HepG2 (cell line): ENCODE results near the gene F7. TPM values are rescaled to one million over a fixed set of nuclear protein-coding genes. Genes with fewer than 3 reads are reported as not detected.

Experiments
- ELF1 ChIP-seq: sonication (generic); formaldehyde crosslinking; IDR thresholded peaks from 2 replicates; pipeline ENCODE4 v1.4.0; 2020; ENCODE audit warnings: missing genetic modification reagents
- GZF1 ChIP-seq: sonication (generic); formaldehyde crosslinking; IDR thresholded peaks from 2 replicates; pipeline ENCODE4 v1.5.1; 2020; ENCODE audit warnings: mild to moderate bottlenecking, missing genetic modification reagents
- HOMEZ ChIP-seq: IDR thresholded peaks from 2 replicates; pipeline ENCODE4 v1.6.1; 2016; ENCODE audit warnings: low read depth
- HOXA9 ChIP-seq: sonication (generic); formaldehyde crosslinking; IDR thresholded peaks from 2 replicates; pipeline ENCODE4 v1.8.1; 2022; ENCODE audit warnings: missing genetic modification reagents, mild to moderate bottlenecking, moderate library complexity, borderline replicate concordance
- ISL2 ChIP-seq: sonication (generic); formaldehyde crosslinking; IDR thresholded peaks from 2 replicates; pipeline ENCODE4 v1.5.0; 2020; ENCODE audit warnings: missing genetic modification reagents
- KDM1A ChIP-seq: IDR thresholded peaks from 2 replicates; pipeline ENCODE4 v1.6.1; 2016; ENCODE audit warnings: missing compliant biosample characterization
- MED13 ChIP-seq: sonication (generic); formaldehyde crosslinking; IDR thresholded peaks from 2 replicates; pipeline ENCODE4 v1.5.0; 2020; ENCODE audit warnings: missing genetic modification reagents
- MEIS2 ChIP-seq: sonication (generic); formaldehyde crosslinking; IDR thresholded peaks from 2 replicates; pipeline ENCODE4 v1.9.0; 2021; ENCODE audit warnings: mild to moderate bottlenecking, missing genetic modification reagents
- NFKB2 ChIP-seq: sonication (generic); formaldehyde crosslinking; IDR thresholded peaks from 2 replicates; pipeline ENCODE4 v1.4.0; 2020; ENCODE audit warnings: missing genetic modification reagents, borderline replicate concordance
- NFYB ChIP-seq: sonication (generic); formaldehyde crosslinking; IDR thresholded peaks from 2 replicates; pipeline ENCODE4 v1.4.0; 2020; ENCODE audit warnings: missing genetic modification reagents
- PAXIP1 ChIP-seq: sonication (generic); formaldehyde crosslinking; conservative IDR thresholded peaks from 2 replicates; pipeline ENCODE4 v1.4.0; 2020; ENCODE audit warnings: mild to moderate bottlenecking, missing genetic modification reagents, moderate library complexity
- SIN3A ChIP-seq: IDR thresholded peaks from 2 replicates; pipeline ENCODE4 v1.6.1; 2011; ENCODE audit warnings: low read depth, mild to moderate bottlenecking, control low read depth, low read length, borderline replicate concordance
- SOX5 ChIP-seq: IDR thresholded peaks from 2 replicates; pipeline ENCODE4 v1.6.1; 2016; ENCODE audit warnings: borderline replicate concordance
- TIGD3 ChIP-seq: sonication (generic); formaldehyde crosslinking; IDR thresholded peaks from 2 replicates; pipeline ENCODE4 v1.5.1; 2020; ENCODE audit warnings: mild to moderate bottlenecking, missing genetic modification reagents, borderline replicate concordance
- ZBTB26 ChIP-seq: IDR thresholded peaks from 2 replicates; pipeline ENCODE4 v1.6.1; 2016; ENCODE audit warnings: missing compliant biosample characterization, missing genetic modification reagents, borderline replicate concordance
- ZC3H4 ChIP-seq: sonication (generic); formaldehyde crosslinking; IDR thresholded peaks from 2 replicates; pipeline ENCODE4 v1.4.0; 2020; ENCODE audit warnings: missing genetic modification reagents, borderline replicate concordance
- ZNF160 ChIP-seq: sonication (generic); formaldehyde crosslinking; IDR thresholded peaks from 2 replicates; pipeline ENCODE4 v1.8.0; 2022; ENCODE audit warnings: mild to moderate bottlenecking, inconsistent platforms, missing genetic modification reagents
- ZNF256 ChIP-seq: sonication (generic); formaldehyde crosslinking; conservative IDR thresholded peaks from 2 replicates; pipeline ENCODE4 v1.4.0; 2020; ENCODE audit warnings: missing genetic modification reagents
- ZNF263 ChIP-seq: sonication (generic); formaldehyde crosslinking; IDR thresholded peaks from 2 replicates; pipeline ENCODE4 v1.4.0; 2020; ENCODE audit warnings: missing genetic modification reagents
- ZNF484 ChIP-seq: sonication (generic); formaldehyde crosslinking; IDR thresholded peaks from 2 replicates; pipeline ENCODE4 v1.5.1; 2020; ENCODE audit warnings: mild to moderate bottlenecking, low read depth, missing genetic modification reagents, borderline replicate concordance
- ZNF558 ChIP-seq: sonication (generic); formaldehyde crosslinking; IDR thresholded peaks from 2 replicates; pipeline ENCODE4 v1.9.0; 2022; ENCODE audit warnings: mild to moderate bottlenecking, missing genetic modification reagents, borderline replicate concordance
- ZNF580 ChIP-seq: IDR thresholded peaks from 2 replicates; pipeline ENCODE4 v1.6.1; 2016; ENCODE audit warnings: low read depth, borderline replicate concordance
- ZNF605 ChIP-seq: sonication (generic); formaldehyde crosslinking; IDR thresholded peaks from 2 replicates; pipeline ENCODE4 v1.8.0; 2022; ENCODE audit warnings: mild to moderate bottlenecking, missing genetic modification reagents
- polyA plus RNA-seq, 8 experiments: library from polyadenylated mRNA; depleted of rRNA in 3 of 8; stranded (reverse) in 7 of 8; unstranded in 1 of 8; fragments of >200 nt; fragmentation: Illumina TruSeq in 4 of 8; extraction: Trizol in 4 of 8; gene quantifications; 2 replicates each; pipeline versions ENCODE4 v1.2.1 to v1.2.3, GENCODE V29; 2011 to 2016; ENCODE audit warnings: low read depth in 4 of 8, missing spikeins in 1 of 8, mixed read lengths in 1 of 8; ENCODE audit not compliant: insufficient read depth in 1 of 8
- total RNA-seq, 5 experiments: library from RNA; depleted of rRNA; stranded (reverse); fragments of >200 nt; fragmentation: Illumina TruSeq; extraction: Trizol; gene quantifications; 2 replicates each; pipeline ENCODE4 v1.2.3, GENCODE V29; 2016; ENCODE audit warnings: low read depth in 1 of 5

Gene F7
- total and polyA plus RNA-seq, 2 of the 13 experiments (the other 11 are each of a cell fraction or from before 2014, with no cell fraction given), result 12.6 to 26.5 TPM

GRCh38 chr13:113138792-113139551, 33.4 kb downstream of the F7 start (continued):
- peak; percentile 86; the same call in 1 of the 2 replicates for TF ChIP-seq MED13 (CRISPR knock-in tag)
- TF ChIP-seq ZC3H4 (CRISPR knock-in tag), result no peak
- peak; percentile 94 for TF ChIP-seq SOX5 (CRISPR knock-in tag)
- no peak; the same call in 1 of the 2 replicates for TF ChIP-seq ZNF558
- TF ChIP-seq NFYB (CRISPR knock-in tag), result no peak
- no peak for TF ChIP-seq ZNF484
- TF ChIP-seq TIGD3 (CRISPR knock-in tag), result no peak; the same call in 1 of the 2 replicates
- peak; percentile 82; the same call in 1 of the 2 replicates for TF ChIP-seq ZNF160 (CRISPR knock-in tag)
- peak; percentile 62; the same call in 1 of the 2 replicates for TF ChIP-seq ZNF256
- no peak for TF ChIP-seq ZBTB26 (CRISPR knock-in tag)
- peak; percentile 47; the same call in 1 of the 2 replicates for TF ChIP-seq ZNF263 (CRISPR knock-in tag)
- peak; percentile 93 for TF ChIP-seq SIN3A
- peak; percentile 95 for TF ChIP-seq ISL2 (CRISPR knock-in tag)
- TF ChIP-seq NFKB2 (CRISPR knock-in tag), result no peak
- TF ChIP-seq ZNF605, result peak; percentile 97
- TF ChIP-seq HOXA9, result no peak
- TF ChIP-seq PAXIP1 (CRISPR knock-in tag), result peak; percentile 98
- no peak for TF ChIP-seq KDM1A (CRISPR knock-in tag)
- peak; percentile 90 for TF ChIP-seq ELF1 (CRISPR knock-in tag)
- TF ChIP-seq ZNF580 (CRISPR knock-in tag), result no peak
- TF ChIP-seq MEIS2 (CRISPR knock-in tag), result peak; percentile 94
- no peak for TF ChIP-seq GZF1 (CRISPR knock-in tag)
- peak; percentile 70; the same call in 1 of the 2 replicates for TF ChIP-seq HOMEZ (CRISPR knock-in tag)
